Hepatocyte (in vitro differentiated cells): ENCODE data around the gene ANKRD39. TPM values are rescaled to one million over a fixed set of nuclear protein-coding genes. Genes with fewer than 3 reads are reported as not detected.

Experiments
- DNase-seq: peaks from one replicate; pipeline ENCODE4 v3.0.0-alpha.2; 2016; ENCODE audit warnings: low spot score
- H2AFZ ChIP-seq: fragments of 200-600 bp; sonication (generic); 2 replicates; pipeline ENCODE4 v1.6.0; 2016; ENCODE audit warnings: antibody characterized with exemption, mild to moderate bottlenecking
- H3K27ac ChIP-seq: fragments of 200-600 bp; sonication (generic); 2 replicates; pipeline ENCODE4 v1.5.1; 2016; ENCODE audit warnings: mild to moderate bottlenecking
- H3K27me3 ChIP-seq: fragments of 200-600 bp; sonication (generic); 2 replicates; pipeline ENCODE4 v1.6.1; 2016
- H3K36me3 ChIP-seq: fragments of 200-600 bp; sonication (generic); replicated peaks from 2 replicates; pipeline ENCODE4 v1.5.1; 2016; ENCODE audit warnings: low read depth; ENCODE audit not compliant: insufficient read depth
- H3K4me1 ChIP-seq: fragments of 200-600 bp; sonication (generic); 2 replicates; pipeline ENCODE4 v1.5.1; 2016; ENCODE audit warnings: mild to moderate bottlenecking, moderate library complexity; ENCODE audit not compliant: insufficient read depth
- H3K4me2 ChIP-seq: fragments of 200-600 bp; sonication (generic); 2 replicates; pipeline ENCODE4 v1.6.0; 2016
- H3K4me3 ChIP-seq: fragments of 200-600 bp; sonication (generic); 2 replicates; pipeline ENCODE4 v1.5.1; 2016; ENCODE audit warnings: mild to moderate bottlenecking
- H3K79me2 ChIP-seq: fragments of 200-600 bp; sonication (generic); 2 replicates; pipeline ENCODE4 v1.6.0; 2017; ENCODE audit warnings: mild to moderate bottlenecking
- H3K9me2 ChIP-seq: fragments of 200-600 bp; sonication (generic); replicated peaks from 2 replicates; pipeline ENCODE4 v1.6.0; 2017; ENCODE audit warnings: mild to moderate bottlenecking; ENCODE audit not compliant: insufficient read depth
- H3K9me3 ChIP-seq: fragments of 200-600 bp; sonication (generic); 2 replicates; pipeline ENCODE4 v1.5.1; 2016; ENCODE audit warnings: low read depth, mild to moderate bottlenecking
- H4K20me1 ChIP-seq: fragments of 200-600 bp; sonication (generic); 2 replicates; pipeline ENCODE4 v1.6.0; 2016; ENCODE audit warnings: mild to moderate bottlenecking; ENCODE audit not compliant: insufficient read depth, poor library complexity, severe bottlenecking
- CTCF ChIP-seq: fragments of 200-600 bp; sonication (generic); IDR thresholded peaks from 2 replicates; pipeline ENCODE4 v1.5.1; 2016; ENCODE audit warnings: antibody characterized with exemption, mild to moderate bottlenecking; ENCODE audit not compliant: poor library complexity
- EZH2 ChIP-seq: fragments of 200-600 bp; sonication (generic); IDR thresholded peaks from 2 replicates; pipeline ENCODE4 v1.6.1; 2016; ENCODE audit warnings: antibody characterized with exemption, mild to moderate bottlenecking, borderline replicate concordance
- EZH2phosphoT487 ChIP-seq: fragments of 200-600 bp; sonication (generic); IDR thresholded peaks from one replicate; pipeline ENCODE4 v1.6.1; 2018; ENCODE audit warnings: antibody characterized with exemption, mild to moderate bottlenecking, low read depth, moderate library complexity; ENCODE audit not compliant: unreplicated experiment, severe bottlenecking
- WGBS: methylation state at CpG from one replicate; pipeline ENCODE4 v1.1.6; 2016; ENCODE audit warnings: low lambda C conversion rate; ENCODE audit errors: missing lambda C conversion rate; 5-methylcytosine and 5-hydroxymethylcytosine counted together
- polyA plus RNA-seq: library from polyadenylated mRNA; unstranded; fragments of >200 nt; fragmentation: Nextera tagmentation; extraction: Ambion mirVana; gene quantifications from 2 replicates; pipeline ENCODE4 v1.2.1, GENCODE V29; 2016
- total RNA-seq: library from RNA; depleted of rRNA; stranded (reverse); fragments of >200 nt; gene quantifications from 2 replicates; pipeline ENCODE4 v1.2.3, GENCODE V29; 2014

The ANKRD39 gene
- total and polyA plus RNA-seq, 2 experiments from 2014 or later = 13.6 to 25.6 TPM

DNA sequence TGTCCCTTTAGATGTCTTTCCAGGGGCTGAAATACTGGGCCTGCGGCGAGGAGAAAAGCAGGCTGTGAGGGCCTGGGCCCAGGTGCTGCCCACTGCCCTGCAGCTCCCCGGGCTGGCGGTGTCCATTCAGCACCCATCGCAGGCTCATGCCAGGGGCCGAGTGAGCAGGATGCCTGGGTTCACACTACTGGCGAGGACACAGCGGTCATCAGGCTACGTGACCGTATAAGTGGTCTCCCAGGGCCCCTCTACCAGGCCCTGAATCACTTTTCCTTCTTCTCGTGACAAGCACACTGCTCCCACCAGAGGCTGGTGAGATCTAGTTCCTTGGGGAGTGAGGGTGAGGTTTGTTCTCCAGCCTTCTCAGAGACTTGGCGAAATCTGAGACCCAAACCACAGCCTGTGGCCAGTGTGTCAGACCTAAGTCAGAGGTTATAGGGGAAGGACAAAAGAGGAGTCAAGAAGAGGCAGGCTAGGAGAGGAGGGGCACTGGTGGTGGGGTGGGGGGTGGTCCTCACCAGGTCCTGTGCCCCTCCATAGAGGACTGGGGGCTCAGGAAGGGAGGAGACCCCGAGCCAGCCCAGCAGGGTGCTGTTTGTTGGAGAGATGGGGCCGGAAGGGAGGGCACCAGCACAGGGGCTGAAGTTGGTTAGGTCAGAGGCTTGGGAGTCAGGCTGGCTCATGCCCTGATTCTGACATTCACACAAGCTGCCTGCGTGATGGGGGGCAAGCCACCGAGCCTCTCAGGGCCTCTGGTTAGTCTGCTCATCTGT is 18.6 kb upstream of the ANKRD39 start:
- TF ChIP-seq EZH2 (no peak), EZH2phosphoT487 (no peak), CTCF (no peak)

GRCh38 chr2:96875498-96876268 is 17.9 kb upstream of the ANKRD39 start:
- Histone ChIP-seq H3K9me3 (no peaks in the 10 kb centered on the region), H3K9me2 (no peaks in the 10 kb centered on the region), H3K4me1 (peaks cover 29% of the 10 kb centered on the region), H3K4me3 (no peak overlapping the region), H2AFZ (no peak overlapping the region), H3K4me2 (no peak overlapping the region), H3K79me2 (no peaks in the 10 kb centered on the region), H3K27ac (peak overlapping the region; percentile 61), H3K36me3 (no peaks in the 10 kb centered on the region), H3K27me3 (no peaks in the 10 kb centered on the region), H4K20me1 (no peaks in the 10 kb centered on the region)
- TF ChIP-seq EZH2 = no peak
- TF ChIP-seq CTCF = no peak
- no peak for TF ChIP-seq EZH2phosphoT487
- WGBS = 51% methylated on average over 8 of the region's 14 CpGs
- no peak for DNase-seq

More for the DNA sequence above, 18.6 kb upstream of the ANKRD39 start:
- Histone ChIP-seq H3K4me1 (peaks cover 30% of the 10 kb centered on the region), H4K20me1 (no peaks in the 10 kb centered on the region), H3K4me2 (no peak overlapping the region), H3K4me3 (no peak overlapping the region), H3K27ac (peak overlapping the region; percentile 61), H3K79me2 (no peaks in the 10 kb centered on the region), H3K27me3 (no peaks in the 10 kb centered on the region), H3K36me3 (no peaks in the 10 kb centered on the region), H3K9me2 (no peaks in the 10 kb centered on the region), H3K9me3 (no peaks in the 10 kb centered on the region), H2AFZ (no peak overlapping the region)
- no peak for DNase-seq
- 90% methylated on average over 14 of the region's 16 CpGs for WGBS

- H3K9me2 ChIP-seq = no peaks in the 10 kb centered on the region
- no peak overlapping the region for H3K4me3 ChIP-seq
- H3K9me3 ChIP-seq = no peaks in the 10 kb centered on the region
- no peak overlapping the region for H2AFZ ChIP-seq
- DNase-seq = no peak
- no peaks in the 10 kb centered on the region for H3K27me3 ChIP-seq
- H3K4me1 ChIP-seq = peaks cover 33% of the 10 kb centered on the region
- TF ChIP-seq EZH2 (no peak), EZH2phosphoT487 (no peak), CTCF (no peak)
- WGBS = 65% methylated on average over 18 of the region's 18 CpGs
- no peak overlapping the region for H3K4me2 ChIP-seq
- no peaks in the 10 kb centered on the region for H3K36me3 ChIP-seq
- H3K27ac ChIP-seq = peak overlapping the region; percentile 31
- peaks cover 4% of the 10 kb centered on the region for H3K79me2 ChIP-seq
- no peaks in the 10 kb centered on the region for H4K20me1 ChIP-seq
Observed at GRCh38 chr2:96874198-96874831, 16.5 kb upstream of the ANKRD39 start.
